Measurements from ENCODE around the gene SPEG.
"Not testable (repeated sequence)": the region's sequence is repeated elsewhere in the genome, so short reads cannot be mapped to it uniquely, and the experiment has no call there.

Gene SPEG

DNA sequence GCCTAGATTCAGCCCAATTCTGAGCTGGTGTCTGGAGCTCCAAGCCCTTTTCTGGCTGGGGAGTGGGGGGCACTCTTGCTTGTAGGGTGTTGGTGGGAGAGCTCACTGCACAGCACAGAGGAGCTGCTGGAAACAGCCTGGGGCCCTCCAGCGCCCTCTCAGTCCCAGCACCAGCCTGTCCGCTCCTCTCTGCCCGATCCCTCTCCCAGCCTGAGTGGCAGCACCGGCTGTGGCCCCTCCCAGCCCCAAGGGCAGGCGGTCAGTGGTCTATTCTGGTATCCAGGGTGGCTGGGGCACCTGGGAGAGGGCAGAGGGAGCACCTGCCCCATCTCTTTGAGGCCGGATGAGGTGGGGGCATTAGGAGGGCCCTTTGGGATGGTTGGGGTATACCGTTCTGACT is 29.7 kb upstream of the SPEG start:
- TF ChIP-seq, protein P1, sequence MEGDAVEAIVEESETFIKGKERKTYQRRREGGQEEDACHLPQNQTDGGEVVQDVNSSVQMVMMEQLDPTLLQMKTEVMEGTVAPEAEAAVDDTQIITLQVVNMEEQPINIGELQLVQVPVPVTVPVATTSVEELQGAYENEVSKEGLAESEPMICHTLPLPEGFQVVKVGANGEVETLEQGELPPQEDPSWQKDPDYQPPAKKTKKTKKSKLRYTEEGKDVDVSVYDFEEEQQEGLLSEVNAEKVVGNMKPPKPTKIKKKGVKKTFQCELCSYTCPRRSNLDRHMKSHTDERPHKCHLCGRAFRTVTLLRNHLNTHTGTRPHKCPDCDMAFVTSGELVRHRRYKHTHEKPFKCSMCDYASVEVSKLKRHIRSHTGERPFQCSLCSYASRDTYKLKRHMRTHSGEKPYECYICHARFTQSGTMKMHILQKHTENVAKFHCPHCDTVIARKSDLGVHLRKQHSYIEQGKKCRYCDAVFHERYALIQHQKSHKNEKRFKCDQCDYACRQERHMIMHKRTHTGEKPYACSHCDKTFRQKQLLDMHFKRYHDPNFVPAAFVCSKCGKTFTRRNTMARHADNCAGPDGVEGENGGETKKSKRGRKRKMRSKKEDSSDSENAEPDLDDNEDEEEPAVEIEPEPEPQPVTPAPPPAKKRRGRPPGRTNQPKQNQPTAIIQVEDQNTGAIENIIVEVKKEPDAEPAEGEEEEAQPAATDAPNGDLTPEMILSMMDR (conservative IDR thresholded peaks at IDR 0.05; ENCODE audit: control insufficient read depth, insufficient read depth, low read depth, low read length), result no peak
- no peak overlapping the region for H3K4me3 ChIP-seq (ENCODE audit: control insufficient read depth, low read depth, low read length)
- no peak for DNase-seq (ENCODE audit: low read depth)

DNA sequence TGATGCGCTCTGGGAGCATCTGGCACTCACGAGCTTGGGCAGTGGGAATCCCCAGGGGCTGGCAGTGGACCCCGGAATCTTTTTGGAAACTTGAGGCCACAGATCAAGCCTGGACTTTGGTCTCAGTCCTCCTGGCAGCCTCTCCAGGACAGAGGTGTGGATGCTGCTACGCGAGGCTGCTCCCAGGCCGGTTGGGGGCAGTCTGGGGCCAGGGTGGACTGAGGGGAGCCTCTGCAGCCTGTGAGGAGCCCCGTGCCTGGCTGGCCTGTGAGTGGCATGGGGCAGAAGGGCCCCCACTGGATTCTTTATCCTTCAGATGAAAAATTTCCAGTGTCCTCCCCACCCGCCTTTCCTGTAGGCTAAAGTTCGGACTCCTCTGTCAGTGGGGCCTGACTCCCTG is 29.2 kb upstream of the SPEG start:
- TF ChIP-seq, protein P1 (conservative IDR thresholded peaks at IDR 0.05; ENCODE audit: control insufficient read depth, insufficient read depth, low read depth, low read length), result peak; percentile 22
- no peak for DNase-seq (ENCODE audit: low read depth)

DNA sequence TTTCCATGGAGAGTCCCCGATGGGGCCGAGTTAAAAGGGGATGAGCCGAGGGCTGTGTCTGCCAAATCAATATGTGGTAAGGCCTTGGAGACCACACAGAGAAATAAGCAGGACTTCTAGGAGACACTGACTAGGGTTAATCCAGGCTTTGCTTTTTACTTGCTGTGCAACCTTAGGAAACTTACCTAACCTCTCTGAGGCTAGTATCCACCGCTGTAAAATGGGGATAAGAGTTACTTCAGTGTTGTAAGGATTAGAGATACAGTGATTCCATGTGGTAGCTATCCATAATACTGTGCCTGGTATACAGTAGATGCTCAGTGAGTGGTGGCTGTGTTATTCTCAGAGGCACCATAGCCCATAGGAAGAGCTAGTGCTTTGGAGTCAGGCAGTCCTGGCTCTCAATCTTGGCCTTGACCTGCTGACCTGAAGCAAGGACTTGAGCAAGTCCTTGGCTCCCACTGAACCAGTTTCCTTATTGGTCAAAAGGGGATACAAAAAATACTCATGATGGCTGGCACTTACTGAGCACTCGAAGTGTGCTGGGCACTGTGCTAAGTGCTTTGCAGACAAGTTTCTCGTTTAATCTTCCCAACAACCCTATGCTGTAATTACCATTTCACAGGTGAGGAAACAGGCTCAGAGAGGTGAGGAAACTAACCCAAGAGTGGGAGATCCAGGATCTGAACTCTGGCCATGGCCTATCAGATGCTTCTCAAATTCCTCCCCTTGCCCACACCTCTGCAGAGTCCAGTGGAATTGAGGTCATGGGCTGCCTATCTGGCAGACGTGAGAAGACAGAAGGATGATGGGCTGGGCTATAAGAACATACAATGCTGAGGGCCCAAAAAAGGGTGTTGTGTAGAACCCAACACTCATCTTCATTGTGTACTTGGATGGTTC is 28.4 kb upstream of the SPEG start:
- DNase-seq (ENCODE audit: low read depth), result no peak
- H3K4me3 ChIP-seq (ENCODE audit: control insufficient read depth, low read depth, low read length), result no peak overlapping the region
- TF ChIP-seq, protein P1 (conservative IDR thresholded peaks at IDR 0.05; ENCODE audit: control insufficient read depth, insufficient read depth, low read depth, low read length), result no peak

More for the DNA sequence above, 29.2 kb upstream of the SPEG start:
- H3K4me3 ChIP-seq (ENCODE audit: control insufficient read depth, low read depth, low read length), result no peak overlapping the region

DNA sequence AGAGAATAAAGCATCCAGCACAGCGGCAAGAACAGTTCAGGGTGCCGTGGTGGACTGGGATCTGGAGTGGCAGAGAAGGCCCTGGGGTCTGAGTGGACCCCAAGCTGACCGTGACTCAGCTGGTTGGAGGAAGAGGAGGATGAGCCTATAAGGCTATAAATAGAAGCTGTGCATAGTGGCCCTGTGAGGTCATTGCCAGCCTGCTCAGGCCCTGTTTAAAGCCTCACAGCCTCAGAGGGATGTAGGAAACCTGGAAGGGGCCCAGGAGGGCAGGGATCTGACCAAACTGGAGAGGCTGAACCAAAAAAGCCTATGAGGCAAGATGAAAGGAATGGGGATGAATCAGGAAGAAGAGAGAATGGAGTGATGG is 27.8 kb upstream of the SPEG start:
- no peak overlapping the region for H3K4me3 ChIP-seq (ENCODE audit: control insufficient read depth, low read depth, low read length)
- DNase-seq (ENCODE audit: low read depth), result peak; percentile 94
- TF ChIP-seq, protein P1 (conservative IDR thresholded peaks at IDR 0.05; ENCODE audit: control insufficient read depth, insufficient read depth, low read depth, low read length), result no peak

DNA sequence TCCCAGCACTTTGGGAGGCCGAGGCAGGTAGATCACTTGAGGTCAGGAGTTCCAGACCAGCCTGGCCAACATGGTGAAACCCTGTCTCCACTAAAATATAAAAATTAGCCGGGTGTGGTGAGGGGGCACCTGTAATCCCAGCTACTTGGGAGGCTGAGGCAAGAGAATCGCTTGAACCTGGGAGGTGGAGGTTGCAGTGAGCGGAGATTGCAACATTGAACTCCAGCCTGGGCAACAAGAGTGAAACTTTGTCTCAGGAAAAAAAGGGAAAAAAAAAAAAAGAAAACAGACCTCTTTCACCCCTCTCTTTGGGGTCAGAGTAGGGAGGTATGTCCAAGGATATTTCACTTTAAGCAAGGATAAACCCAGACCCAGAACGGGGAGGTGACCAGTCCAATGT is 27.3 kb upstream of the SPEG start:
- DNase-seq (ENCODE audit: low read depth); H3K4me3 ChIP-seq (ENCODE audit: control insufficient read depth, low read depth, low read length): not testable (repeated sequence)

DNA sequence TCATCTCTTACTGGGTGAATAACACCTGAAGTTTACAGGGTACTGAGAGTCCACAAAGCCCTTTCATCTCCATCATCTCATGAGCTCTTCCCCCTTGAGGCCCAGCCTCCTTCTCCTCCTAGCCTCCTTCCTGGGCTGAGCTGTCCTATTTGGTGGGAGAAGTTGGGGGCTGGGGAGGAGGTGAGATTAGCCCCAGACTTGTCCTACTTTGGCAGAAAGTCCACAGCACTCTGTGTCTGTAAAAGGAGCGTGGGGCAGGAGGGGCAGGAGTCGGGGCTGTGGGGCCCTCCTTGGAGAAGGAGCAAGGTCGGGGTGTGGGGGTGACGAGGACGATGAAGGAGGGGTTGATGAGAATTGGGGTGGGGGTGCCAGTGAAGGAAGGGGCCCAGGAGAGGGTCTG is 26.4 kb upstream of the SPEG start:
- TF ChIP-seq, protein P1 (conservative IDR thresholded peaks at IDR 0.05; ENCODE audit: control insufficient read depth, insufficient read depth, low read depth, low read length), result no peak
- DNase-seq (ENCODE audit: low read depth), result no peak
- H3K4me3 ChIP-seq (ENCODE audit: control insufficient read depth, low read depth, low read length), result no peak overlapping the region

DNA sequence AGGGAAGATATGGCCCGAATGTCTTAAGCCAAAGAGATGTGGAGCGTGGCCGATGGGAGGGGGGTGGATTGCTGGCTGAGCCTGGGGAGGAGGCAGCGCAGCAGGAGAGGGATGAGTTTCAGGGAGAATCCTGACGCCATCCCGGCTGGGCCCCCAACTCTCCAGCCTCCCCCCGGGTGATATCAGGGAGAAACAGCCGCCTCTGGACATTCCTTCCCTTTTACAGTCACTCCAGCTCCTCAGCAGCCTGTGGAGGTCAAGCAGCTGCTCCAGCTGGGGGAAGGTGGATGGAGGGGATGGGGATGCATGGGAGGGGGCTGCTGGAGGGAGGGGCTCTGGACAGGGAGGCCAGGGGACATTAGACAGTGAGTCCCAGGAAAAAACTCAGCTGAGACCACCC is 26.0 kb upstream of the SPEG start:
- H3K4me3 ChIP-seq (ENCODE audit: control insufficient read depth, low read depth, low read length), result no peak overlapping the region
- no peak for DNase-seq (ENCODE audit: low read depth)
- TF ChIP-seq, protein P1 (conservative IDR thresholded peaks at IDR 0.05; ENCODE audit: control insufficient read depth, insufficient read depth, low read depth, low read length), result no peak

Data from fibroblast of mammary gland (primary cell).